Osteoblast (primary cell): Measurements from ENCODE around the gene C11orf52. TPM values are rescaled to one million over a fixed set of nuclear protein-coding genes. Genes with fewer than 3 reads are reported as not detected.

Experiments
- DNase-seq: peaks from one replicate; pipeline ENCODE4 v3.0.0; 2011; ENCODE audit warnings: low spot score, mixed read lengths; ENCODE audit not compliant: insufficient read length; ENCODE audit errors: missing footprints
- H2AFZ ChIP-seq: 2 replicates; pipeline ENCODE4 v1.6.0; 2011; ENCODE audit warnings: mild to moderate bottlenecking, low read length
- H3K27ac ChIP-seq: 2 replicates; pipeline ENCODE4 v1.5.1; 2011; ENCODE audit warnings: mild to moderate bottlenecking, low read depth, low read length, moderate library complexity
- H3K27me3 ChIP-seq: 2 replicates; pipeline ENCODE4 v1.6.0; 2012; ENCODE audit warnings: mild to moderate bottlenecking, control low read depth, inconsistent platforms, low read length, moderate library complexity; ENCODE audit not compliant: insufficient read depth
- H3K36me3 ChIP-seq: 2 replicates; pipeline ENCODE4 v1.5.1; 2011; ENCODE audit warnings: mild to moderate bottlenecking, low read length, control low read depth, moderate library complexity; ENCODE audit not compliant: insufficient read depth
- H3K4me1 ChIP-seq: 2 replicates; pipeline ENCODE4 v1.5.1; 2011; ENCODE audit warnings: mild to moderate bottlenecking, low read length, control low read depth, moderate library complexity; ENCODE audit not compliant: insufficient read depth
- H3K4me2 ChIP-seq: 2 replicates; pipeline ENCODE4 v1.6.0; 2011; ENCODE audit warnings: mild to moderate bottlenecking, low read length; ENCODE audit not compliant: insufficient read depth
- H3K4me3 ChIP-seq: fragments of 200-600 bp; sonication (generic); 3 replicates; pipeline ENCODE4 v1.5.1; 2012; ENCODE audit warnings: mild to moderate bottlenecking, low read length, inconsistent platforms; ENCODE audit not compliant: insufficient read depth
- H3K79me2 ChIP-seq: 2 replicates; pipeline ENCODE4 v1.6.0; 2012; ENCODE audit warnings: mild to moderate bottlenecking, low read length, control low read depth, inconsistent platforms; ENCODE audit not compliant: insufficient read depth
- H3K9me3 ChIP-seq: 2 replicates; pipeline ENCODE4 v1.5.1; 2011; ENCODE audit warnings: low read depth, low read length, control low read depth
- H4K20me1 ChIP-seq: 2 replicates; pipeline ENCODE4 v1.6.0; 2012; ENCODE audit warnings: mild to moderate bottlenecking, low read length, control low read depth; ENCODE audit not compliant: insufficient read depth
- CTCF ChIP-seq: IDR thresholded peaks from 2 replicates; pipeline ENCODE4 v1.5.1; 2011; ENCODE audit warnings: mild to moderate bottlenecking, low read depth, low read length, moderate library complexity; ENCODE audit errors: extremely low read depth
- total RNA-seq: library from RNA; depleted of rRNA; stranded (reverse); fragments of >200 nt; gene quantifications from 2 replicates; pipeline ENCODE4 v1.2.3, GENCODE V29; 2012

Gene C11orf52
- total RNA-seq, 1 donor, result 1.4 TPM

GRCh38 chr11:111910676-111911562 is 7.8 kb upstream of the C11orf52 start:
- Histone ChIP-seq H3K4me2 (peak overlapping the region; percentile 88), H3K27ac (peak overlapping the region; percentile 93), H3K27me3 (no peaks in the 10 kb centered on the region), H3K79me2 (peaks cover 15% of the 10 kb centered on the region), H3K36me3 (peaks cover 6% of the 10 kb centered on the region), H3K4me1 (peaks cover 46% of the 10 kb centered on the region), H3K4me3 (peak overlapping the region; percentile 68), H2AFZ (no peak overlapping the region), H3K9me3 (no peaks in the 10 kb centered on the region), H4K20me1 (no peaks in the 10 kb centered on the region)
- no peak for TF ChIP-seq CTCF
- DNase-seq, result peak; percentile 69

DNA sequence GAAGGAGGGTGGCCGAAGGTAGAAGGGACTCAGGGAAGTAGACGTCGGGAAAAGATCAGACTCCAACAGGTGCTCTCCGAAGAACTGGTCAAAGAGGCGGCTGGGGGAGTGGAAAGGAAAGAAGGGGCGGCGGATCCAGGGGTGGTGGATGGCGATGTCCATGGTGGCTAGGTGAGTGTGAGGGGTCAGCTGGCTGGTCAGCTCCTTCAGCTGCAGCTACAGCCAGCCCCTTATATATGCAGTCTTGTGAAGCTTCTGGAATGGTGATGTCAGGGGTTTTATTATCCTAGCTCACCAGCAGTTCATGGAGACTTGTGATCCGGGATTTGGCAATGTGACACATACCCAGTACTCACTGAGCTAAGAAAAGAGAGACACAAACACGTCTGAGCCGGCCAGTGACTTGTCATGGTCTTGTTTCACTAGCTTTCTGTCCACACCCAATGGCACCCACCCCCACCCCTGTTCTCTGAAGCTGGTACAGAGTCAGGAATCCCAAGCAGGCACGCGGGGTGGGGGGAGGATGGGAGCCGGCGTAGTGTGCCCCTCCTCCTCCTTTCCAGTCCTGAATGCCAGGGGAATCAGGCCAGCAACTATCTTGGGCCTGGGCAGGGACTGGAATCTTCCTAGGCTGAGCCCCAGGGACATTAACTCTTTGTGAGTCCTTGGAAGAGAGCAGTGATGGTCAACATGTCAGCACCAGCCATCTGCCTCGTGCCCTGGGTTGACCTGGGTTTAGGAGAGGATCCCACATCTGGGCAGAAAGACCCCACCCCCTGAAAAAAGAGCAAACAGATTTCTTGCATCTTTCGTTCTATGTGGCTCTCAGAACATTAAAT is 6.9 kb upstream of the C11orf52 start, which contains the start of gene CRYAB:
Gene CRYAB (minus strand): TSS at position 208 of the 839 bp plus-strand sequence. CDS start 46 bp downstream, at position 162.
- peak; percentile 84 for DNase-seq
- H3K27me3 ChIP-seq, result no peaks in the 10 kb centered on the region
- H3K4me3 ChIP-seq, result peak within 1 kb of the TSS; percentile 68
- TF ChIP-seq CTCF, result no peak
- peak within 1 kb of the TSS; percentile 83 for H2AFZ ChIP-seq
- peaks cover 46% of the 10 kb centered on the region for H3K4me1 ChIP-seq
- H3K79me2 ChIP-seq, result peaks cover 15% of the 10 kb centered on the region
- peaks cover 6% of the 10 kb centered on the region for H3K36me3 ChIP-seq
- peak within 1 kb of the TSS; percentile 88 for H3K4me2 ChIP-seq
- H4K20me1 ChIP-seq, result no peaks in the 10 kb centered on the region
- peak within 1 kb of the TSS; percentile 93 for H3K27ac ChIP-seq
- H3K9me3 ChIP-seq, result no peaks in the 10 kb centered on the region

GRCh38 chr11:111912535-111912934 is 6.2 kb upstream of the C11orf52 start, which contains the start of gene HSPB2:
Gene HSPB2, plus strand, starts transcription at chr11:111912734. Its CDS starts 96 bp downstream, at chr11:111912830.
- Histone ChIP-seq H3K36me3 (peaks cover 6% of the 10 kb centered on the region), H4K20me1 (no peaks in the 10 kb centered on the region), H3K4me2 (peak within 1 kb of the TSS; percentile 88), H3K4me1 (peaks cover 46% of the 10 kb centered on the region), H2AFZ (peak within 1 kb of the TSS; percentile 87), H3K27me3 (no peaks in the 10 kb centered on the region), H3K79me2 (peaks cover 15% of the 10 kb centered on the region), H3K9me3 (no peaks in the 10 kb centered on the region), H3K27ac (peak within 1 kb of the TSS; percentile 93), H3K4me3 (peak within 1 kb of the TSS; percentile 68)
- no peak for TF ChIP-seq CTCF
- DNase-seq, result peak; percentile 36
